Liver (tissue), 9 donors: ENCODE results near the gene PARD3. TPM values are rescaled to one million over a fixed set of nuclear protein-coding genes. Genes with fewer than 3 reads are reported as not detected.

Experiments
- DNase-seq: peaks from one replicate; pipeline ENCODE4 v3.0.0-alpha.2; 2017; ENCODE audit warnings: low spot score
- H3K27ac ChIP-seq, 2 donors: one replicate each; pipeline ENCODE4 v1.7.0; 2013; ENCODE audit warnings: inconsistent platforms in 2 of 2, low read length in 2 of 2, control low read depth in 1 of 2, low read depth in 1 of 2, mild to moderate bottlenecking in 1 of 2
- H3K27me3 ChIP-seq, 4 donors: one replicate each; pipeline versions ENCODE4 v1.6.1 to v1.7.0; 2013; ENCODE audit warnings: low read length in 3 of 4, inconsistent platforms in 1 of 4, mild to moderate bottlenecking in 1 of 4, moderate library complexity in 1 of 4; ENCODE audit not compliant: control insufficient read depth in 4 of 4, insufficient read depth in 4 of 4
- H3K36me3 ChIP-seq, 4 donors: one replicate each; pipeline versions ENCODE4 v1.6.1 to v1.7.0; 2013; ENCODE audit warnings: low read length in 3 of 4, mild to moderate bottlenecking in 3 of 4, low read depth in 1 of 4, moderate library complexity in 1 of 4; ENCODE audit not compliant: control insufficient read depth in 4 of 4, insufficient read depth in 3 of 4
- H3K4me1 ChIP-seq, 4 donors: one replicate each; pipeline versions ENCODE4 v1.6.1 to v1.7.0; 2013; ENCODE audit warnings: low read length in 3 of 4, mild to moderate bottlenecking in 3 of 4, moderate library complexity in 1 of 4; ENCODE audit not compliant: control insufficient read depth in 4 of 4, insufficient read depth in 4 of 4
- H3K4me3 ChIP-seq, 3 donors: one replicate each; pipeline versions ENCODE4 v1.6.1 to v1.7.0; 2013; ENCODE audit warnings: low read length in 3 of 3, control low read depth in 1 of 3, low read depth in 1 of 3, mild to moderate bottlenecking in 1 of 3
- H3K9ac ChIP-seq, 2 donors: one replicate each; pipeline ENCODE4 v1.7.0; 2013; ENCODE audit warnings: low read length in 2 of 2, mild to moderate bottlenecking in 2 of 2, moderate library complexity in 2 of 2, control low read depth in 1 of 2, low read depth in 1 of 2
- H3K9me3 ChIP-seq, 4 donors: one replicate each; pipeline versions ENCODE4 v1.6.1 to v1.7.0; 2013; ENCODE audit warnings: low read length in 3 of 4; ENCODE audit not compliant: control insufficient read depth in 4 of 4
- ATF3 ChIP-seq: IDR thresholded peaks from 2 replicates; pipeline ENCODE4 v1.6.1; 2016; ENCODE audit warnings: antibody characterized with exemption
- CTCF ChIP-seq: fragments of 150-350 bp; IDR thresholded peaks from 2 replicates; pipeline ENCODE4 v1.5.1; 2017; ENCODE audit warnings: improper control_type of control experiment, low read depth, low read length; ENCODE audit not compliant: missing input control
- EGR1 ChIP-seq, 2 donors: IDR thresholded peaks; 2 replicates each; pipeline ENCODE4 v1.6.1; 2016 to 2018; ENCODE audit warnings: antibody characterized with exemption in 2 of 2, low read depth in 2 of 2
- FOXA1 ChIP-seq: IDR thresholded peaks from 2 replicates; pipeline ENCODE4 v1.6.1; 2016; ENCODE audit warnings: antibody characterized with exemption
- FOXA2 ChIP-seq: IDR thresholded peaks from 2 replicates; pipeline ENCODE4 v1.6.1; 2016; ENCODE audit warnings: antibody characterized with exemption
- GABPA ChIP-seq, 2 donors: IDR thresholded peaks in 1 of 2; conservative IDR thresholded peaks in 1 of 2; 2 replicates each; pipeline ENCODE4 v1.6.1; 2016; ENCODE audit warnings: antibody characterized with exemption in 2 of 2, mild to moderate bottlenecking in 1 of 2, moderate library complexity in 1 of 2
- HNF4A ChIP-seq, 2 donors: conservative IDR thresholded peaks; 2 replicates each; pipeline ENCODE4 v1.6.1; 2016; ENCODE audit warnings: antibody characterized with exemption in 2 of 2, mild to moderate bottlenecking in 2 of 2
- HNF4G ChIP-seq: IDR thresholded peaks from 2 replicates; pipeline ENCODE4 v1.6.1; 2016; ENCODE audit warnings: antibody characterized with exemption
- JUND ChIP-seq, 2 donors: IDR thresholded peaks; 2 replicates each; pipeline ENCODE4 v1.6.1; 2016; ENCODE audit warnings: antibody characterized with exemption in 2 of 2
- MAX ChIP-seq: IDR thresholded peaks from 2 replicates; pipeline ENCODE4 v1.6.1; 2016; ENCODE audit warnings: antibody characterized with exemption
- NR2F2 ChIP-seq: IDR thresholded peaks from 2 replicates; pipeline ENCODE4 v1.6.1; 2016; ENCODE audit warnings: antibody characterized with exemption
- RAD21 ChIP-seq, 2 donors: IDR thresholded peaks; 2 replicates each; pipeline ENCODE4 v1.6.1; 2016; ENCODE audit warnings: antibody characterized with exemption in 2 of 2, mild to moderate bottlenecking in 2 of 2
- REST ChIP-seq: IDR thresholded peaks from 2 replicates; pipeline ENCODE4 v1.6.1; 2016; ENCODE audit warnings: antibody characterized with exemption, mild to moderate bottlenecking
- RXRA ChIP-seq, 2 donors: IDR thresholded peaks; 2 replicates each; pipeline ENCODE4 v1.6.1; 2017 to 2018; ENCODE audit warnings: antibody characterized with exemption in 2 of 2, mild to moderate bottlenecking in 1 of 2
- SP1 ChIP-seq: IDR thresholded peaks from 2 replicates; pipeline ENCODE4 v1.6.1; 2018; ENCODE audit warnings: antibody characterized with exemption, mild to moderate bottlenecking
- TAF1 ChIP-seq: conservative IDR thresholded peaks from 2 replicates; pipeline ENCODE4 v1.6.1; 2016; ENCODE audit warnings: antibody characterized with exemption, mild to moderate bottlenecking
- YY1 ChIP-seq: IDR thresholded peaks from 2 replicates; pipeline ENCODE4 v1.6.1; 2016; ENCODE audit warnings: antibody characterized with exemption, mild to moderate bottlenecking
- ZBTB33 ChIP-seq: IDR thresholded peaks from 2 replicates; pipeline ENCODE4 v1.6.1; 2016; ENCODE audit warnings: antibody characterized with exemption
- WGBS: extraction: QIAGEN DNeasy Blood & Tissue Kit; methylation state at CpG from one replicate; pipeline ENCODE4 v1.1.7; 2013; 5-methylcytosine and 5-hydroxymethylcytosine counted together
- polyA plus RNA-seq, 2 donors: library from polyadenylated mRNA; stranded (reverse) in 1 of 2; unstranded in 1 of 2; fragments of 200-250 nt in 1 of 2; fragments of >200 nt in 1 of 2; fragmentation: Nextera tagmentation in 1 of 2; extraction: Ambion mirVana in 1 of 2; gene quantifications; one replicate each; pipeline versions ENCODE4 v1.2.1 to v1.2.3, GENCODE V29; 2013 to 2015
- total RNA-seq, 2 donors: library from RNA; depleted of rRNA; stranded (reverse); fragments of >200 nt; gene quantifications; one replicate each; pipeline ENCODE4 v1.2.3, GENCODE V29; 2014
- donor health status: healthy.
- donor health status: healthy.
- donor health status: healthy.
- donor health status: healthy.
- donor health status: healthy.

PARD3 gene
- total and polyA plus RNA-seq, 4 donors: 12.3 to 43.8 (median 13.5) TPM

GRCh38 chr10:34121781-34122622 is 693.1 kb downstream of the PARD3 start (continued):
- TF ChIP-seq ZBTB33 (no peak), FOXA2 (no peak)

- peak overlapping the region; percentile 28 to 36 for H3K27ac ChIP-seq
- peaks cover 7 to 42% (median 35%) of the 10 kb centered on the region in 4 donors for H3K4me1 ChIP-seq
- H3K9me3 ChIP-seq: no peaks in the 10 kb centered on the region
- no peak for DNase-seq
- WGBS: 59% methylated on average over 7 of the region's 7 CpGs
- no peak overlapping the region for H3K4me3 ChIP-seq
- H3K27me3 ChIP-seq: no peaks in the 10 kb centered on the region
- H3K9ac ChIP-seq: no peak overlapping the region
- peaks cover 0 to 3% (median 1%) of the 10 kb centered on the region in 4 donors for H3K36me3 ChIP-seq
- TF ChIP-seq CTCF (no peak), FOXA2 (peak; percentile 51), ATF3 (peak; percentile 45), YY1 (peak; percentile 92), SP1 (peak; percentile 90), EGR1 (IDR thresholded peaks at IDR 0.05; ENCODE audit: low read depth in 2 of 2) (no peak), REST (peak; percentile 28), RXRA (IDR thresholded peaks at IDR 0.05) (peak; percentile 83 to 87), MAX (peak; percentile 81), GABPA (IDR thresholded peaks at IDR 0.05 in 1 of 2, conservative IDR thresholded peaks at IDR 0.05 in 1 of 2) (peak in 1 of 2 donors; percentile 23), NR2F2 (peak; percentile 57), HNF4G (peak; percentile 88), JUND (IDR thresholded peaks at IDR 0.05) (peak; percentile 80 to 82), RAD21 (IDR thresholded peaks at IDR 0.05) (peak; percentile 61 to 75), FOXA1 (no peak), HNF4A (conservative IDR thresholded peaks at IDR 0.05) (peak; percentile 93 to 98), TAF1 (no peak), ZBTB33 (peak; percentile 61)
Observed at GRCh38 chr10:34121125-34121753, 693.9 kb downstream of the PARD3 start.
